Activated CD4-positive, alpha-beta T cell treated with anti-CD3 and anti-CD28 coated beads, Interleukin-2, amount 10 ng/mL, durations not matched to agents 24 days and 14 days (primary cell): ENCODE measurements around the gene DMXL1. TPM values are rescaled to one million over a fixed set of nuclear protein-coding genes. Genes with fewer than 3 reads are reported as not detected.

Experiments
- DNase-seq: peaks from one replicate; pipeline ENCODE4 v3.0.0; 2022
- H3K27ac Mint-ChIP-seq: one replicate; pipeline ENCODE4 v1.8.0; 2022; ENCODE audit warnings: mild to moderate bottlenecking, mixed read lengths
- H3K27me3 Mint-ChIP-seq: one replicate; pipeline ENCODE4 v1.8.0; 2022; ENCODE audit warnings: mixed read lengths
- H3K36me3 Mint-ChIP-seq: one replicate; pipeline ENCODE4 v1.8.0; 2022; ENCODE audit warnings: low read depth, mild to moderate bottlenecking, mixed read lengths
- H3K4me1 Mint-ChIP-seq: one replicate; pipeline ENCODE4 v1.8.0; 2021; ENCODE audit warnings: mixed read lengths
- H3K4me3 Mint-ChIP-seq: one replicate; pipeline ENCODE4 v1.8.0; 2022; ENCODE audit warnings: mild to moderate bottlenecking, moderate library complexity, mixed read lengths
- H3K9me3 Mint-ChIP-seq: one replicate; pipeline ENCODE4 v1.8.0; 2021; ENCODE audit warnings: mixed read lengths
- intact Hi-C: fragments of 100-400 bp; cut with micrococcal nuclease; formaldehyde crosslinking; loops from one replicate; pipeline ENCODE4 v1.15.1; 2023
- total RNA-seq: library from RNA; stranded (reverse); gene quantifications from 2 replicates; pipeline ENCODE4 v1.2.3, GENCODE V29; 2022

The DMXL1 gene
- total RNA-seq, 1 donor from 2014 or later = 25.6 TPM

GRCh38 chr5:119290607-119291006 lies 219.7 kb downstream of the DMXL1 start:
- H3K9me3 Mint-ChIP-seq = peaks cover 10% of the 10 kb centered on the region
- H3K27me3 Mint-ChIP-seq = no peaks in the 10 kb centered on the region
- intact Hi-C loops = no loop called here
- H3K36me3 Mint-ChIP-seq = peaks cover 37% of the 10 kb centered on the region
- peak overlapping the region; percentile 93 for H3K27ac Mint-ChIP-seq
- peak; percentile 54 for DNase-seq
- H3K4me1 Mint-ChIP-seq = peaks cover 69% of the 10 kb centered on the region
- peak overlapping the region; percentile 78 for H3K4me3 Mint-ChIP-seq

GRCh38 chr5:119291056-119291455 lies 220.2 kb downstream of the DMXL1 start:
- Mint-ChIP-seq H3K27ac (peak overlapping the region; percentile 93), H3K4me3 (peak overlapping the region; percentile 78), H3K4me1 (peaks cover 65% of the 10 kb centered on the region), H3K9me3 (peaks cover 10% of the 10 kb centered on the region), H3K27me3 (no peaks in the 10 kb centered on the region), H3K36me3 (peaks cover 37% of the 10 kb centered on the region)
- intact Hi-C loops = no loop called here
- peak; percentile 50 for DNase-seq

- H3K9me3 Mint-ChIP-seq = peaks cover 10% of the 10 kb centered on the region
- intact Hi-C loops = no loop called here
- H3K4me3 Mint-ChIP-seq = peak overlapping the region; percentile 33
- no peaks in the 10 kb centered on the region for H3K27me3 Mint-ChIP-seq
- H3K27ac Mint-ChIP-seq = peak overlapping the region; percentile 6
- DNase-seq = peak; percentile 56
- peaks cover 38% of the 10 kb centered on the region for H3K36me3 Mint-ChIP-seq
- H3K4me1 Mint-ChIP-seq = peaks cover 57% of the 10 kb centered on the region
Observed at GRCh38 chr5:119291877-119292276, 221.0 kb downstream of the DMXL1 start.

GRCh38 chr5:119292701-119293515 lies 222.0 kb downstream of the DMXL1 start:
- no peak overlapping the region for H3K4me3 Mint-ChIP-seq
- H3K9me3 Mint-ChIP-seq = peaks cover 10% of the 10 kb centered on the region
- intact Hi-C loops = no loop called here
- peaks cover 48% of the 10 kb centered on the region for H3K4me1 Mint-ChIP-seq
- DNase-seq = no peak
- H3K27ac Mint-ChIP-seq = no peak overlapping the region
- peaks cover 43% of the 10 kb centered on the region for H3K36me3 Mint-ChIP-seq
- no peaks in the 10 kb centered on the region for H3K27me3 Mint-ChIP-seq

GRCh38 chr5:119293516-119293829 lies 222.6 kb downstream of the DMXL1 start:
- Mint-ChIP-seq H3K4me3 (no peak overlapping the region), H3K9me3 (peaks cover 10% of the 10 kb centered on the region), H3K4me1 (peaks cover 43% of the 10 kb centered on the region), H3K36me3 (peaks cover 43% of the 10 kb centered on the region), H3K27ac (no peak overlapping the region), H3K27me3 (no peaks in the 10 kb centered on the region)
- no peak for DNase-seq
- intact Hi-C loops = no loop called here

Other genes with a start within 250 kb of the DMXL1 start
- 1.8 and 2.2 TPM in 2 replicates for gene DTWD2, start 82.5 kb upstream of the DMXL1 start, total RNA-seq